GM12878 (cell line): ENCODE measurements around the gene CARD19. TPM values are rescaled to one million over a fixed set of nuclear protein-coding genes. Genes with fewer than 3 reads are reported as not detected.

ENCODE experiments used
- ATAC-seq: fragments of 200-7000 bp; cut with Tn5 transposase; 3 replicates; pipeline ENCODE4 v1.9.1; 2020; ENCODE audit warnings: mild to moderate bottlenecking, moderate library complexity
- BruUV-seq: library from RNA; stranded (reverse); fragments of 400-500 nt; replicated peaks from 2 replicates; lab custom pipeline; 2021; lab: Mats Ljungman, UMichigan
- CTCF ChIA-PET: fragments of 300-600 bp; sonication (Branson Sonifier 250); formaldehyde crosslinking; extraction: SDS; loops from one replicate; lab custom pipeline; 2021; ENCODE audit warnings: inconsistent platforms; lab: Yijun Ruan, JAX
- POLR2A ChIA-PET: fragments of 350-600 bp; formaldehyde crosslinking; extraction: SDS; loops from one replicate; lab custom pipeline; 2021; ENCODE audit warnings: inconsistent platforms; lab: Charles Lee
- RAD21 ChIA-PET: fragments of 300-600 bp; sonication (Branson Sonifier 250); formaldehyde crosslinking; loops from one replicate; lab custom pipeline; 2023; ENCODE audit warnings: antibody characterized with exemption; ENCODE audit not compliant: unreplicated experiment; lab: Charles Lee
- SMC1A ChIA-PET: fragments of 300-600 bp; sonication (Branson Sonifier 250); formaldehyde crosslinking; loops from one replicate; lab custom pipeline; 2023; ENCODE audit not compliant: unreplicated experiment, uncharacterized antibody; lab: Charles Lee
- DNase-seq: peaks from one replicate; pipeline ENCODE4 v3.0.0-alpha.2; 2011; ENCODE audit warnings: low read depth, low spot score
- FAIRE-seq: peaks from 3 replicates; lab custom pipeline; 2011; peaks lifted over from hg19 to GRCh38; lab: Jason Lieb, UNC
- H2AFZ ChIP-seq: 2 replicates; pipeline ENCODE4 v1.6.0; 2011; ENCODE audit warnings: low read depth, low read length, control low read depth; ENCODE audit not compliant: control insufficient read depth
- H3K27ac ChIP-seq: 2 replicates; pipeline ENCODE4 v1.5.1; 2011; ENCODE audit warnings: control low read depth; ENCODE audit not compliant: control insufficient read depth, insufficient read depth
- H3K27me3 ChIP-seq, 2 experiments: replicated peaks in 1 of 2; 2 replicates each; pipeline versions ENCODE4 v1.6.0 to v1.6.1; 2011; ENCODE audit warnings: low read length in 1 of 2; ENCODE audit not compliant: control insufficient read depth in 2 of 2, insufficient read depth in 2 of 2
- H3K36me3 ChIP-seq, 2 experiments: 2 replicates each; pipeline ENCODE4 v1.5.1; 2011; ENCODE audit warnings: low read length in 1 of 2; ENCODE audit not compliant: control insufficient read depth in 2 of 2, insufficient read depth in 2 of 2
- H3K4me1 ChIP-seq: 2 replicates; pipeline ENCODE4 v1.6.1; 2011; ENCODE audit warnings: mild to moderate bottlenecking, low read length, moderate library complexity, mixed read lengths; ENCODE audit not compliant: control insufficient read depth, insufficient read depth
- H3K4me2 ChIP-seq: 2 replicates; pipeline ENCODE4 v1.6.0; 2011; ENCODE audit warnings: control low read depth; ENCODE audit not compliant: control insufficient read depth, insufficient read depth
- H3K4me3 ChIP-seq: fragments of 200-600 bp; sonication (generic); 2 replicates; pipeline ENCODE4 v1.5.1; 2016
- H3K79me2 ChIP-seq: 2 replicates; pipeline ENCODE4 v1.6.0; 2011; ENCODE audit warnings: low read length; ENCODE audit not compliant: control insufficient read depth, insufficient read depth
- H3K9ac ChIP-seq: 2 replicates; pipeline ENCODE4 v1.8.0; 2011; ENCODE audit warnings: low read length, control low read depth, mixed read lengths; ENCODE audit not compliant: control insufficient read depth, insufficient read depth
- H3K9me3 ChIP-seq: replicated peaks from 3 replicates; pipeline ENCODE4 v1.5.1; 2011; ENCODE audit warnings: mild to moderate bottlenecking, low read length; ENCODE audit not compliant: control insufficient read depth, insufficient read depth
- H4K20me1 ChIP-seq: 2 replicates; pipeline ENCODE4 v1.6.0; 2011; ENCODE audit not compliant: control insufficient read depth, insufficient read depth
- CHD2 ChIP-seq: IDR thresholded peaks from 2 replicates; pipeline ENCODE4 v1.6.1; 2011; ENCODE audit warnings: low read depth, low read length, improper control_type of control experiment, borderline replicate concordance
- CUX1 ChIP-seq: IDR thresholded peaks from 2 replicates; pipeline ENCODE4 v1.6.1; 2012; ENCODE audit warnings: improper control_type of control experiment, low read depth, low read length; ENCODE audit not compliant: insufficient replicate concordance
- E2F4 ChIP-seq: IDR thresholded peaks from 2 replicates; pipeline ENCODE4 v1.6.1; 2012; ENCODE audit warnings: low read depth, low read length, improper control_type of control experiment
- FOS ChIP-seq: IDR thresholded peaks from 3 replicates; pipeline ENCODE4 v1.6.1; 2011; ENCODE audit warnings: borderline replicate concordance; ENCODE audit not compliant: insufficient read length; ENCODE audit errors: extremely low read depth
- PAX8 ChIP-seq: fragments of 450-650 bp; IDR thresholded peaks from 2 replicates; pipeline ENCODE4 v1.6.1; 2017; ENCODE audit warnings: mild to moderate bottlenecking, moderate library complexity
- RUNX3 ChIP-seq: IDR thresholded peaks from 2 replicates; pipeline ENCODE4 v1.6.1; 2012; ENCODE audit warnings: low read length, inconsistent platforms
- SMAD1 ChIP-seq: fragments of 450-650 bp; IDR thresholded peaks from 2 replicates; pipeline ENCODE4 v1.6.1; 2018; ENCODE audit warnings: mild to moderate bottlenecking, low read depth; ENCODE audit not compliant: partially characterized antibody
- SREBF1 ChIP-seq: IDR thresholded peaks from 2 replicates; pipeline ENCODE4 v1.6.1; 2012; ENCODE audit warnings: mild to moderate bottlenecking, low read length
- ZNF207 ChIP-seq: fragments of 450-650 bp; IDR thresholded peaks from 2 replicates; pipeline ENCODE4 v1.6.1; 2014; ENCODE audit warnings: antibody characterized with exemption, mild to moderate bottlenecking, borderline replicate concordance
- WGBS: methylation state at CpG from one replicate; pipeline ENCODE4 v1.1.6; 2016; ENCODE audit warnings: low lambda C conversion rate; ENCODE audit not compliant: insufficient replicate concordance, insufficient coverage; ENCODE audit errors: missing lambda C conversion rate; 5-methylcytosine and 5-hydroxymethylcytosine counted together
- in situ Hi-C: fragments of 300-500 bp; cut with MboI; formaldehyde crosslinking; loops from 9 replicates; pipeline ENCODE4 v1.14.3; 2018; ENCODE audit warnings: mixed read lengths
- intact Hi-C: fragments of 100-400 bp; cut with micrococcal nuclease; formaldehyde crosslinking; loops from one replicate; pipeline ENCODE4 v1.14.2; 2022; ENCODE audit not compliant: unreplicated experiment
- polyA plus RNA-seq, 11 experiments: library from polyadenylated mRNA; depleted of rRNA in 4 of 11; unstranded in 6 of 11; stranded (reverse) in 5 of 11; fragments of >200 nt; fragmentation: Nextera tagmentation in 4 of 11; fragmentation: Illumina TruSeq in 1 of 11; extraction: Ambion mirVana in 4 of 11; extraction: Trizol in 1 of 11; gene quantifications; 1 replicate in 1 of 11; 2 replicates in 10 of 11; pipeline versions ENCODE4 v1.2.1 to v1.2.3, GENCODE V29; 2011 to 2016; ENCODE audit warnings: inconsistent platforms in 2 of 11, missing spikeins in 2 of 11, low read depth in 1 of 11
- total RNA-seq, 4 experiments: library from RNA; depleted of rRNA in 3 of 4; stranded (reverse); fragments of >200 nt in 3 of 4; fragmentation: Illumina TruSeq in 1 of 4; extraction: Trizol in 1 of 4; gene quantifications; 2 replicates each; pipeline versions ENCODE4 v1.2.1 to v1.2.3, GENCODE V29; 2013 to 2021
- TF ChIP-seq, protein P1 (sequence below): IDR thresholded peaks from 2 replicates; pipeline ENCODE4 v1.6.1; 2012; ENCODE audit warnings: low read depth, low read length, improper control_type of control experiment

The CARD19 gene
- total and polyA plus RNA-seq, 10 of the 15 experiments (the other 5 are each of a cell fraction or from before 2014, with no cell fraction given), result 0.61 to 41.6 (median 19.9) TPM

GRCh38 chr9:93129286-93129685 is 33.3 kb downstream of the CARD19 start:
- no peak for ATAC-seq
- TF ChIP-seq SMAD1 (no peak), CUX1 (no peak), CHD2 (no peak), E2F4 (no peak), PAX8 (no peak), SREBF1 (no peak), ZNF207 (no peak), RUNX3 (no peak), FOS (no peak)
- TF ChIP-seq, protein P1, sequence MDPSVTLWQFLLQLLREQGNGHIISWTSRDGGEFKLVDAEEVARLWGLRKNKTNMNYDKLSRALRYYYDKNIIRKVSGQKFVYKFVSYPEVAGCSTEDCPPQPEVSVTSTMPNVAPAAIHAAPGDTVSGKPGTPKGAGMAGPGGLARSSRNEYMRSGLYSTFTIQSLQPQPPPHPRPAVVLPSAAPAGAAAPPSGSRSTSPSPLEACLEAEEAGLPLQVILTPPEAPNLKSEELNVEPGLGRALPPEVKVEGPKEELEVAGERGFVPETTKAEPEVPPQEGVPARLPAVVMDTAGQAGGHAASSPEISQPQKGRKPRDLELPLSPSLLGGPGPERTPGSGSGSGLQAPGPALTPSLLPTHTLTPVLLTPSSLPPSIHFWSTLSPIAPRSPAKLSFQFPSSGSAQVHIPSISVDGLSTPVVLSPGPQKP, result no peak
- ChIA-PET POLR2A (interaction anchor here (1.1 kb wide), 1 partner anchor 9 kb away, joined by 3 read pairs; no protein-coding TSS in a partner anchor), SMC1A (interaction anchor here (1.4 kb wide), 1 partner anchor 70 kb away, joined by 3 read pairs; no protein-coding TSS in a partner anchor), RAD21 (interaction anchor here (5.4 kb wide), 1 partner anchor 21 kb away, joined by 21 read pairs; no protein-coding TSS in a partner anchor), CTCF (interaction anchor here (2.3 kb wide), 1 partner anchor 20 kb away, joined by 16 read pairs; no protein-coding TSS in a partner anchor)
- Histone ChIP-seq H3K4me3 (no peak overlapping the region), H4K20me1 (no peaks in the 10 kb centered on the region), H3K9ac (no peak overlapping the region), H3K27me3 (no peaks in the 10 kb centered on the region), H3K4me2 (no peak overlapping the region), H3K27ac (no peak overlapping the region), H3K79me2 (peaks cover 12% of the 10 kb centered on the region), H3K36me3 (peaks cover 0 to 2% of the 10 kb centered on the region in 2 experiments; a peak in 2 of 4 replicates), H3K9me3 (no peaks in the 10 kb centered on the region), H2AFZ (no peak overlapping the region), H3K4me1 (peaks cover 24% of the 10 kb centered on the region)
- no peak for DNase-seq
- WGBS, result 67% methylated on average over 8 of the region's 8 CpGs
- BruUV-seq, result no TSS peak
- in situ Hi-C loops (no loop called here), intact Hi-C loops (no loop called here)
- FAIRE-seq, result no peak
